B cell (primary cell): Measurements from ENCODE around the gene TUBB4A. TPM values are rescaled to one million over a fixed set of nuclear protein-coding genes. Genes with fewer than 3 reads are reported as not detected.

Source experiments
- ATAC-seq: fragments of 200-7000 bp; cut with Tn5 transposase; one replicate; pipeline ENCODE4 v1.10.0; 2021; ENCODE audit warnings: low read depth, mild to moderate bottlenecking, moderate number of reproducible peaks, moderate library complexity
- CTCF ChIA-PET: fragments of 350-600 bp; sonication (Branson Sonifier 250); formaldehyde crosslinking; loops from one replicate; lab custom pipeline; 2021; ENCODE audit warnings: antibody characterized with exemption, inconsistent platforms; lab: Charles Lee
- POLR2A ChIA-PET: fragments of 350-600 bp; sonication (Branson Sonifier 250); formaldehyde crosslinking; loops from one replicate; lab custom pipeline; 2021; ENCODE audit warnings: antibody characterized with exemption; lab: Charles Lee
- DNase-seq: peaks from one replicate; pipeline ENCODE4 v3.0.0; 2013
- H2AFZ ChIP-seq: 2 replicates; pipeline ENCODE4 v1.6.1; 2012; ENCODE audit warnings: mild to moderate bottlenecking, low read depth, low read length; ENCODE audit not compliant: insufficient read depth, poor library complexity, severe bottlenecking
- H3K27ac ChIP-seq, 2 donors: 1 replicate in 1 of 2; 2 replicates in 1 of 2; pipeline ENCODE4 v1.5.1; 2012 to 2013; ENCODE audit warnings: low read length in 2 of 2, mild to moderate bottlenecking in 2 of 2, moderate library complexity in 1 of 2
- H3K27me3 ChIP-seq, 4 experiments: fragments of 200-600 bp in 1 of 4; sonication (generic) in 1 of 4; replicated peaks in 1 of 4; 1 replicate in 2 of 4; 2 replicates in 2 of 4; pipeline versions ENCODE4 v1.6.1 to v1.7.0; 2013 to 2016; ENCODE audit warnings: low read length in 3 of 4, mild to moderate bottlenecking in 2 of 4, mixed read lengths in 1 of 4, moderate library complexity in 1 of 4; ENCODE audit not compliant: insufficient read depth in 4 of 4, control insufficient read depth in 3 of 4; ENCODE audit errors: control extremely low read depth in 1 of 4
- H3K36me3 ChIP-seq, 2 experiments: replicated peaks in 1 of 2; 1 replicate in 1 of 2; 2 replicates in 1 of 2; pipeline versions ENCODE4 v1.6.1 to v1.7.1; 2013; ENCODE audit warnings: low read length in 1 of 2; ENCODE audit not compliant: insufficient read depth in 2 of 2, control insufficient read depth in 1 of 2; ENCODE audit errors: control extremely low read depth in 1 of 2, extremely low read depth in 1 of 2
- H3K4me1 ChIP-seq, 2 donors: fragments of 200-600 bp in 1 of 2; sonication (generic) in 1 of 2; 1 replicate in 1 of 2; 2 replicates in 1 of 2; pipeline versions ENCODE4 v1.5.1 to v1.6.1; 2013 to 2017; ENCODE audit warnings: low read length in 2 of 2; ENCODE audit not compliant: control insufficient read depth in 2 of 2, insufficient read depth in 2 of 2
- H3K4me2 ChIP-seq: replicated peaks from 2 replicates; pipeline ENCODE3; 2012; ENCODE audit warnings: mild to moderate bottlenecking, low read depth, low read length; ENCODE audit not compliant: poor library complexity, severe bottlenecking
- H3K4me3 ChIP-seq, 5 experiments: fragments of 200-600 bp in 1 of 5; sonication (generic) in 1 of 5; 1 replicate in 3 of 5; 2 replicates in 2 of 5; pipeline versions ENCODE4 v1.5.1 to v1.7.0; 2011 to 2016; ENCODE audit warnings: low read length in 4 of 5, mild to moderate bottlenecking in 4 of 5, low read depth in 2 of 5, control low read depth in 1 of 5, moderate library complexity in 1 of 5; ENCODE audit not compliant: insufficient read depth in 1 of 5; ENCODE audit errors: control extremely low read depth in 1 of 5, extremely low read depth in 1 of 5
- H3K79me2 ChIP-seq: fragments of 200-600 bp; sonication (generic); one replicate; pipeline ENCODE4 v1.6.0; 2016; ENCODE audit warnings: low read length; ENCODE audit not compliant: control insufficient read depth, insufficient read depth
- H3K9ac ChIP-seq: fragments of 200-600 bp; sonication (generic); 2 replicates; pipeline ENCODE4 v1.6.1; 2017; ENCODE audit warnings: mild to moderate bottlenecking, low read length, moderate library complexity
- H3K9me3 ChIP-seq, 3 donors: one replicate each; pipeline versions ENCODE4 v1.6.1 to v1.7.1; 2013; ENCODE audit warnings: low read length in 2 of 3; ENCODE audit not compliant: control insufficient read depth in 2 of 3, insufficient read depth in 1 of 3; ENCODE audit errors: control extremely low read depth in 1 of 3
- H4K20me1 ChIP-seq: 2 replicates; pipeline ENCODE4 v1.6.0; 2012; ENCODE audit warnings: mild to moderate bottlenecking, low read length; ENCODE audit not compliant: insufficient read depth, control insufficient read depth, poor library complexity, severe bottlenecking
- H3K27ac Mint-ChIP-seq: one replicate; pipeline ENCODE4 v1.8.0; 2021; ENCODE audit warnings: mixed read lengths
- H3K27me3 Mint-ChIP-seq: one replicate; pipeline ENCODE4 v1.8.0; 2021; ENCODE audit warnings: mixed read lengths
- H3K4me1 Mint-ChIP-seq: one replicate; pipeline ENCODE4 v1.8.0; 2021; ENCODE audit warnings: mixed read lengths
- H3K4me3 Mint-ChIP-seq: one replicate; pipeline ENCODE4 v1.8.0; 2021; ENCODE audit warnings: mixed read lengths
- H3K9me3 Mint-ChIP-seq: one replicate; pipeline ENCODE4 v1.8.0; 2022; ENCODE audit warnings: mixed read lengths; ENCODE audit not compliant: insufficient read depth
- EZH2 ChIP-seq: IDR thresholded peaks from 2 replicates; pipeline ENCODE4 v1.6.1; 2012; ENCODE audit warnings: borderline replicate concordance, low read depth, mild to moderate bottlenecking, moderate library complexity, low read length; ENCODE audit not compliant: insufficient read depth, poor library complexity, severe bottlenecking
- WGBS: methylation state at CpG from one replicate; pipeline ENCODE4 v1.1.5; 2013; ENCODE audit warnings: missing lambda C conversion rate; ENCODE audit not compliant: insufficient coverage; 5-methylcytosine and 5-hydroxymethylcytosine counted together
- intact Hi-C: fragments of 100-400 bp; cut with micrococcal nuclease; formaldehyde crosslinking; loops from one replicate; pipeline ENCODE4 v1.10.0; 2022
- polyA plus RNA-seq: library from polyadenylated mRNA; depleted of rRNA; stranded (reverse); fragments of >200 nt; gene quantifications from 2 replicates; pipeline ENCODE4 v1.2.3, GENCODE V29; 2012
- total RNA-seq, 2 donors: library from RNA; stranded (reverse); fragments of 120-200 nt in 1 of 2; gene quantifications; 1 replicate in 1 of 2; 2 replicates in 1 of 2; pipeline versions ENCODE4 v1.2.3 to v1.2.4, GENCODE V29; 2013 to 2022
- TF ChIP-seq, protein P1 (sequence below): fragments of 200-600 bp; IDR thresholded peaks from one replicate; pipeline ENCODE4 v1.8.0; 2022; ENCODE audit warnings: antibody characterized with exemption, mild to moderate bottlenecking

The TUBB4A gene
- total and polyA plus RNA-seq, 2 donors (not counting 1 experiment from before 2014, with no cell fraction given) = 3.9 to 21.9 TPM

DNA sequence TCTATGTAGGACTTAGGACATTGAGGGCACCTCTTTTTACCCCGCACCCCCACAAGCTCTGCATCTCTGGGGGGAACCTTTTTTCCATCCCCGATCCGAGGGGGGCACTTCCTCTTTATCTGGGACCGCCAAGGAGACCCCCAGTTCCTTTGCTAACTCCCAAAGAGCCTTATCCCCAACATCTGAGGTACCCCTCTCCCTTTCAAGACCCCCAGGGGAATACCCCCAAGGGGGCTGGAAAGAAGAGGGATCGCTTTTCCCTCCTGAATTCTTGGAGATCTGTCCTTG lies 29.8 kb upstream of the TUBB4A start:
- ChIA-PET POLR2A (interaction anchor here (1.1 to 1.5 kb wide), 2 partner anchors 10 to 46 kb away, joined by 4 to 7 read pairs; no protein-coding TSS in a partner anchor), CTCF (interaction anchor here (1.4 kb wide), 2 partner anchors 15 to 56 kb away, joined by 3 to 6 read pairs; no protein-coding TSS in a partner anchor)
- H3K4me1 ChIP-seq = peaks cover 54 to 74% of the 10 kb centered on the region in 2 donors
- peak overlapping the region; percentile 87 for H3K4me3 Mint-ChIP-seq
- WGBS = 53% methylated on average over 2 of the region's 5 CpGs
- ATAC-seq (no peak), DNase-seq (no peak)
- H3K9ac ChIP-seq = peak overlapping the region; percentile 64
- peaks cover 0 to 20% (median 3%) of the 10 kb centered on the region in 3 donors for H3K9me3 ChIP-seq
- H3K4me2 ChIP-seq = peak overlapping the region; percentile 87
- peak overlapping the region; percentile 82 for H3K27ac Mint-ChIP-seq
- peak overlapping the region in 4 of 5 experiments; percentile 50 to 66 (median 60) for H3K4me3 ChIP-seq
- no peaks in the 10 kb centered on the region for H3K36me3 ChIP-seq
- H3K4me1 Mint-ChIP-seq = peaks cover 69% of the 10 kb centered on the region
- TF ChIP-seq, protein P1, sequence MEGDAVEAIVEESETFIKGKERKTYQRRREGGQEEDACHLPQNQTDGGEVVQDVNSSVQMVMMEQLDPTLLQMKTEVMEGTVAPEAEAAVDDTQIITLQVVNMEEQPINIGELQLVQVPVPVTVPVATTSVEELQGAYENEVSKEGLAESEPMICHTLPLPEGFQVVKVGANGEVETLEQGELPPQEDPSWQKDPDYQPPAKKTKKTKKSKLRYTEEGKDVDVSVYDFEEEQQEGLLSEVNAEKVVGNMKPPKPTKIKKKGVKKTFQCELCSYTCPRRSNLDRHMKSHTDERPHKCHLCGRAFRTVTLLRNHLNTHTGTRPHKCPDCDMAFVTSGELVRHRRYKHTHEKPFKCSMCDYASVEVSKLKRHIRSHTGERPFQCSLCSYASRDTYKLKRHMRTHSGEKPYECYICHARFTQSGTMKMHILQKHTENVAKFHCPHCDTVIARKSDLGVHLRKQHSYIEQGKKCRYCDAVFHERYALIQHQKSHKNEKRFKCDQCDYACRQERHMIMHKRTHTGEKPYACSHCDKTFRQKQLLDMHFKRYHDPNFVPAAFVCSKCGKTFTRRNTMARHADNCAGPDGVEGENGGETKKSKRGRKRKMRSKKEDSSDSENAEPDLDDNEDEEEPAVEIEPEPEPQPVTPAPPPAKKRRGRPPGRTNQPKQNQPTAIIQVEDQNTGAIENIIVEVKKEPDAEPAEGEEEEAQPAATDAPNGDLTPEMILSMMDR = no peak
- TF ChIP-seq EZH2 = no peak
- H3K79me2 ChIP-seq = no peaks in the 10 kb centered on the region
- no peak overlapping the region for H2AFZ ChIP-seq
- peak overlapping the region in 1 of 2 donors; percentile 22 for H3K27ac ChIP-seq
- peaks cover 11% of the 10 kb centered on the region for H3K27me3 Mint-ChIP-seq
- no peaks in the 10 kb centered on the region for H3K9me3 Mint-ChIP-seq
- peaks cover 5% of the 10 kb centered on the region for H4K20me1 ChIP-seq
- H3K27me3 ChIP-seq = peaks cover 0 to 17% (median 7%) of the 10 kb centered on the region in 4 experiments
- intact Hi-C loops = loop anchor here (1.0 kb wide), 1 partner anchor 10 kb away; no protein-coding TSS in a partner anchor

DNA sequence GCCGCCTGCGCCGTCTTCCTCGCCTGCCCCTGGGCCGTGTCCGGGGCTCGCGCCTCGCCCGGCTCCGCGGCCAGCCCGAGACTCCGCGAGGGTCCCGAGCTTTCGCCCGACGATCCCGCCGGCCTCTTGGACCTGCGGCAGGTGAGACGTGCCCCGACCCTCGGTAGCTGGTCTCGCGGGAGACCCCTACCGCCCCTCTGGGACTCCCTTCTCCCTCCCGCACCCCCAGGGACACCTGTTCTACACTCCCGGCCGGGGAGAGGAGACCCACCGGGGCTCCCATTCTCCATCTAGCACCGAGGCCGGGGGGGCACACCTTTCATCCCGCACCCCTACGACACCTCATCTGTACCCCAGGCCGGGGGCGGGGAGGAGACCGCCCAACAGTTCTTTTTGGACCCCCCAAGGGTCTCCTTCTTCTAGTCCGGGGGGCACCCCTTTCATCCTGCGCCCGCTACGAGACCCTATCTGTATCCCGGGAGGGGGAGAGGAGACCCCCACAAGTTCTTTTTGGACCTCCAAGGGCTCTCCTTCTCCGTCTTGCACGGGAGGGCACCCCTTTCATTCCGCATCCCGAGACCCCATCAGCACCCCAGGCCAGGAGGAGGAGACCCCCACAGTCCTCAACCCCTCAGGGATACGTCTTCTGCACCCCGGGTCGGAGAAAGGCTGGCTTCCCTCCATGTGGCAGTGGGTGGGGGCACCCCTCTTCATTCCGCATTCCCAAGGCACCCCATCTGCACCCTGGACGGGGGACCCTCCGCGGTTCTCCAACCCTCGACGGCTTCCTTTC lies 29.2 kb upstream of the TUBB4A start:
- POLR2A ChIA-PET = interaction anchor here (0.6 to 1.3 kb wide), 6 partner anchors 9 to 1664 kb away, joined by 3 to 10 read pairs (median 4); no protein-coding TSS in a partner anchor
- 9% methylated on average over 48 of the region's 57 CpGs for WGBS
- Histone ChIP-seq H3K9ac (peak overlapping the region; percentile 64), H3K4me3 (peak overlapping the region in 4 of 5 experiments; percentile 50 to 66 (median 60)), H3K36me3 (no peaks in the 10 kb centered on the region), H3K9me3 (peaks cover 0 to 15% (median 3%) of the 10 kb centered on the region in 3 donors), H3K79me2 (no peaks in the 10 kb centered on the region), H3K4me1 (peaks cover 49 to 72% of the 10 kb centered on the region in 2 donors), H3K27me3 (peaks cover 0 to 17% (median 7%) of the 10 kb centered on the region in 4 experiments), H4K20me1 (peaks cover 5% of the 10 kb centered on the region), H2AFZ (peak overlapping the region; percentile 47), H3K4me2 (peak overlapping the region; percentile 87), H3K27ac (peak overlapping the region in 1 of 2 donors; percentile 54)
- DNase-seq = peak; percentile 40
- no peaks in the 10 kb centered on the region for H3K9me3 Mint-ChIP-seq
- CTCF ChIA-PET = interaction anchor here (0.9 to 1.4 kb wide), 2 partner anchors 24 to 56 kb away, joined by 3 to 4 read pairs; no protein-coding TSS in a partner anchor
- peak overlapping the region; percentile 82 for H3K27ac Mint-ChIP-seq
- H3K4me1 Mint-ChIP-seq = peaks cover 65% of the 10 kb centered on the region
- H3K27me3 Mint-ChIP-seq = peaks cover 11% of the 10 kb centered on the region
- peak overlapping the region; percentile 87 for H3K4me3 Mint-ChIP-seq
- intact Hi-C loops = no loop called here
- no peak for TF ChIP-seq EZH2
- TF ChIP-seq, protein P1 = no peak
- no peak for ATAC-seq
